Spleen (tissue), 11 donors: ENCODE measurements around the gene FXYD4. TPM values are rescaled to one million over a fixed set of nuclear protein-coding genes. Genes with fewer than 3 reads are reported as not detected.
A peak's percentile ranks its signal among the peaks of the same experiment; 100 is the strongest.

Source experiments
- DNase-seq: peaks from one replicate; pipeline ENCODE4 v3.0.0-alpha.2; 2020
- H3K27ac ChIP-seq, 8 donors: fragments of 200-600 bp; sonication (generic) in 7 of 8; 1 replicate in 4 of 8; 2 replicates in 4 of 8; pipeline versions ENCODE4 v1.5.0 to v1.8.0; 2016 to 2021; ENCODE audit warnings: inconsistent platforms in 4 of 8, mild to moderate bottlenecking in 4 of 8, moderate library complexity in 1 of 8
- H3K27me3 ChIP-seq, 7 donors: fragments of 200-600 bp; sonication (generic) in 6 of 7; replicated peaks in 1 of 7; 1 replicate in 4 of 7; 2 replicates in 3 of 7; pipeline versions ENCODE4 v1.5.0 to v1.8.0; 2016 to 2021; ENCODE audit warnings: inconsistent platforms in 3 of 7, mild to moderate bottlenecking in 1 of 7
- H3K36me3 ChIP-seq, 6 donors: fragments of 200-600 bp; sonication (generic) in 5 of 6; 1 replicate in 4 of 6; 2 replicates in 2 of 6; pipeline versions ENCODE4 v1.5.0 to v1.8.0; 2016 to 2021; ENCODE audit warnings: inconsistent platforms in 2 of 6
- H3K4me1 ChIP-seq, 6 donors: fragments of 200-600 bp; sonication (generic) in 5 of 6; 1 replicate in 3 of 6; 2 replicates in 3 of 6; pipeline versions ENCODE4 v1.5.0 to v1.8.0; 2016 to 2021; ENCODE audit warnings: inconsistent platforms in 3 of 6
- H3K4me3 ChIP-seq, 8 donors: fragments of 200-600 bp; sonication (generic) in 7 of 8; 1 replicate in 4 of 8; 2 replicates in 4 of 8; pipeline versions ENCODE4 v1.5.0 to v1.8.0; 2016 to 2021; ENCODE audit warnings: inconsistent platforms in 4 of 8, mild to moderate bottlenecking in 4 of 8, moderate library complexity in 2 of 8
- H3K9me3 ChIP-seq, 8 donors: fragments of 200-600 bp; sonication (generic) in 7 of 8; 1 replicate in 4 of 8; 2 replicates in 4 of 8; pipeline versions ENCODE4 v1.5.0 to v1.8.0; 2016 to 2021; ENCODE audit warnings: inconsistent platforms in 4 of 8
- POLR2A ChIP-seq, 3 donors: fragments of 450-650 bp; IDR thresholded peaks; one replicate each; pipeline ENCODE4 v1.5.1; 2017; ENCODE audit warnings: antibody characterized with exemption in 3 of 3, mild to moderate bottlenecking in 1 of 3
- POLR2AphosphoS5 ChIP-seq, 3 donors: sonication (generic); formaldehyde crosslinking; IDR thresholded peaks; one replicate each; pipeline ENCODE4 v1.5.1; 2017; ENCODE audit warnings: antibody characterized with exemption in 3 of 3
- WGBS, 5 donors: extraction: QIAGEN DNeasy Blood & Tissue Kit in 3 of 5; methylation state at CpG; one replicate each; pipeline versions ENCODE4 v1.1.5 to v1.1.7; 2013 to 2018; 5-methylcytosine and 5-hydroxymethylcytosine counted together
- intact Hi-C: fragments of 100-400 bp; cut with DNase I; formaldehyde crosslinking; loops from one replicate; pipeline ENCODE4 v1.15.0; 2023; ENCODE audit warnings: low total_unique reads
- polyA plus RNA-seq, 3 donors: library from polyadenylated mRNA; stranded (reverse); fragments of 200-250 nt; gene quantifications; one replicate each; pipeline ENCODE4 v1.2.1, GENCODE V29; 2013
- total RNA-seq, 7 donors: library from RNA; depleted of rRNA in 3 of 7; stranded (reverse); fragments of >200 nt in 3 of 7; fragmentation: NEBNext Ultra II Directional in 4 of 7; extraction: Animal tissue kit (Norgen Biotek cat#: 25700) in 4 of 7; gene quantifications; one replicate each; pipeline versions ENCODE4 v1.1.0 to v1.2.1, GENCODE V29; 2016 to 2021
- TF ChIP-seq, protein P1 (sequence below), 11 experiments: fragments of 200-600 bp in 7 of 11; fragments of 450-650 bp in 4 of 11; sonication (generic) in 4 of 11; IDR thresholded peaks in 8 of 11; conservative IDR thresholded peaks in 3 of 11; 1 replicate in 7 of 11; 2 replicates in 4 of 11; pipeline versions ENCODE4 v1.4.0 to v1.8.0; 2016 to 2021; ENCODE audit warnings: antibody characterized with exemption in 11 of 11, inconsistent platforms in 4 of 11, mild to moderate bottlenecking in 1 of 11
- donor health status: healthy with polysubstance abuse.
- donor health status: DM: no; HTN: no; CAD: no; lungs with moderate emphysema.
- donor health status: DM: no; HTN: no; CAD: no.
- donor health status: Bipolar disorder and iron deficiency.
- donor health status: healthy.
- donor health status: DM: no; HTN: no; CAD: no.
- donor health status: DM: yes; HTN: yes; CAD: no.

The FXYD4 gene
- total and polyA plus RNA-seq, 10 donors = 0.20 TPM; not detected in 9

DNA sequence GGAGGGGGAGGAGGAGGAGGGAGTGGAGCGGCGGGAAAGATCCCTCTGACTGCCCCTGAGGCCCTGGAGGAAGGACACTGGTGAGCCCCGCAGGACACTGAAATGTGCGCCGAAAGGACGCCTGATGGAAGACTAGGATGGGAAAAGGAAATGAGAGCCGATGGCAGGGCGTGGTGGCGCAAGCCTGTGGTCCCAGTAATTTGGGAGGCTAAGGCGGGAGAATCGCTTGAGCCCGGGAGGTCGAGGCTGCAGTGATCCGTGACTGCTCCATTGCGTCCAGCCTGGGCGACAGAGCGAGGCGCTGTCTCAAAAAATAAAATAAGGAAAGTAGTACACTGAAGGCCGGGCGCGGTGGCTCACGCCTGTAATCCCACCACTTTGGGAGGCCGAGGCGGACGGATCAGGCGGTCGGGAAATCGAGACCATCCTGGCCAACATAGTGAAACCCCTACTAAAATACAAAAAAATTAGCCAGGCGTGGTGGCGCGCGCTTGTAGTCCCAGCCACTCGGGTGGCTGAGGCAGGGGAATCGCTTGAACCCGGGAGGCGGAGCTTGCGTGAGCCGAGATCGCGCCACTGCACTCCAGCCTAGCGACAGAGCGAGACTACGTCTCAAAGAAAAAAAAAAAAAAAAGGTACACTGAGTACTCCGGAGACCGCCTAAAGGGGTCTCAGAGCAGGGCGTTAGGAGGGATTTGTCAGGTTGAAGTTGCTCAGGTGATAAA, 38.1 kb downstream of the FXYD4 start:
- DNase-seq = peak; percentile 91
- peak in 2 of 3 donors; percentile 68 to 73 for TF ChIP-seq POLR2AphosphoS5 (IDR thresholded peaks at IDR 0.05)
- no peak for TF ChIP-seq POLR2A (IDR thresholded peaks at IDR 0.05)
- Histone ChIP-seq H3K4me1 (peaks cover 14 to 45% (median 34%) of the 10 kb centered on the region in 6 donors), H3K27me3 (no peaks in the 10 kb centered on the region), H3K27ac (peak overlapping the region; percentile 78 to 100 (median 99)), H3K9me3 (no peaks in the 10 kb centered on the region), H3K36me3 (no peaks in the 10 kb centered on the region), H3K4me3 (peak overlapping the region; percentile 26 to 98 (median 88))
- WGBS, 5 donors = 4 to 15% (median 6%) methylated on average over 46 of the region's 46 CpGs
- intact Hi-C loops = no loop called here

DNA sequence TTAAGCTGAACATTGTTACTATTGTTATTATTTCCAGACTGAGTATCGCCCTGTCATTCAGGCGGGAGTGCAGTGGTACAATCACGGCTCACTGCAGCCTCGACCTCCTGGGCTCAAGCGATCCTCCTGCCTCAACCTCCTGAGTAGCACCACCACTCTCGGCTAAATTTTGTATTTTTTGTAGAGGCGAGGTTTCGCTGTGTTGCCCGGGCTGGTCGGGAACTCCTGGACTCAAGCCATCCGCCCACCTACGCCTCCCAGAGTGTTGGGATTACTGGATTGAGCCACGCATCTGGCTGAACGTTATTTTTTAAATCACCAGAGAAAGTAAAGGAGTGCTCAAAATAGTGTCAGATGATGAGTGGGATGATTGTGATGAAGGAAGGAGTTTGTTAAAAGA, 38.9 kb downstream of the FXYD4 start:
- H3K27ac ChIP-seq = peak overlapping the region; percentile 78 to 100 (median 99)
- no peak for DNase-seq
- H3K36me3 ChIP-seq = no peaks in the 10 kb centered on the region
- WGBS, 5 donors = 87 to 93% (median 91%) methylated on average over 14 of the region's 14 CpGs
- no peaks in the 10 kb centered on the region for H3K9me3 ChIP-seq
- peak overlapping the region in 1 of 8 donors; percentile 98 for H3K4me3 ChIP-seq
- intact Hi-C loops = no loop called here
- peaks cover 6 to 37% (median 26%) of the 10 kb centered on the region in 6 donors for H3K4me1 ChIP-seq
- no peaks in the 10 kb centered on the region for H3K27me3 ChIP-seq
- TF ChIP-seq POLR2AphosphoS5 (IDR thresholded peaks at IDR 0.05) = no peak
- TF ChIP-seq, protein P1, sequence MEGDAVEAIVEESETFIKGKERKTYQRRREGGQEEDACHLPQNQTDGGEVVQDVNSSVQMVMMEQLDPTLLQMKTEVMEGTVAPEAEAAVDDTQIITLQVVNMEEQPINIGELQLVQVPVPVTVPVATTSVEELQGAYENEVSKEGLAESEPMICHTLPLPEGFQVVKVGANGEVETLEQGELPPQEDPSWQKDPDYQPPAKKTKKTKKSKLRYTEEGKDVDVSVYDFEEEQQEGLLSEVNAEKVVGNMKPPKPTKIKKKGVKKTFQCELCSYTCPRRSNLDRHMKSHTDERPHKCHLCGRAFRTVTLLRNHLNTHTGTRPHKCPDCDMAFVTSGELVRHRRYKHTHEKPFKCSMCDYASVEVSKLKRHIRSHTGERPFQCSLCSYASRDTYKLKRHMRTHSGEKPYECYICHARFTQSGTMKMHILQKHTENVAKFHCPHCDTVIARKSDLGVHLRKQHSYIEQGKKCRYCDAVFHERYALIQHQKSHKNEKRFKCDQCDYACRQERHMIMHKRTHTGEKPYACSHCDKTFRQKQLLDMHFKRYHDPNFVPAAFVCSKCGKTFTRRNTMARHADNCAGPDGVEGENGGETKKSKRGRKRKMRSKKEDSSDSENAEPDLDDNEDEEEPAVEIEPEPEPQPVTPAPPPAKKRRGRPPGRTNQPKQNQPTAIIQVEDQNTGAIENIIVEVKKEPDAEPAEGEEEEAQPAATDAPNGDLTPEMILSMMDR (IDR thresholded peaks at IDR 0.05 in 8 of 11, conservative IDR thresholded peaks at IDR 0.05 in 3 of 11) = no peak
- TF ChIP-seq POLR2A (IDR thresholded peaks at IDR 0.05) = no peak

DNA sequence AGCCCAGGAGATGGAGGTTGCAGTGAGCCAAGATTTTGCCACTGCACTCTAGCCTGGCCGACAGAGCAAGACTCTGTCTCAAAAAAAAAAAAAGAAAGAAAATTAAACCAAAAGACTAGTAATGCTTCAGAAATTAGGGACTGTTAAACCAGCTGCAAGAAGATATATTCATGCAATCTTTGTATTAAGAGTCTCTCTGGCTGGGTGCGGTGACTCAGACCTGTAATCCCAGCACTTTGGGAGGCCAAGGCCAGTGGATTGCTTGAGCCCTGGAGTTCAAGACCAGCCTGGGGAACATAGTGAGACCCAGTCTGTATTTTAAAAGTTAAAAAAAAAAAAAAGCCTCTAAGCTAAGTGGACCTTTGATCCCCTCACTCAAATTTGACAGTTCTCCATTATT, 40.1 kb downstream of the FXYD4 start:
- H3K27me3 ChIP-seq = no peaks in the 10 kb centered on the region
- H3K4me1 ChIP-seq = peaks cover 0 to 26% (median 14%) of the 10 kb centered on the region in 6 donors
- H3K36me3 ChIP-seq = no peaks in the 10 kb centered on the region
- TF ChIP-seq POLR2AphosphoS5 (IDR thresholded peaks at IDR 0.05) = no peak
- TF ChIP-seq, protein P1 (IDR thresholded peaks at IDR 0.05 in 8 of 11, conservative IDR thresholded peaks at IDR 0.05 in 3 of 11) = no peak
- no peak for TF ChIP-seq POLR2A (IDR thresholded peaks at IDR 0.05)
- H3K9me3 ChIP-seq = no peaks in the 10 kb centered on the region
- 74 to 91% (median 87%) methylated on average over 2 of the region's 2 CpGs for WGBS, 5 donors
- H3K4me3 ChIP-seq = no peak overlapping the region
- DNase-seq = no peak
- no peak overlapping the region for H3K27ac ChIP-seq
- intact Hi-C loops = no loop called here

DNA sequence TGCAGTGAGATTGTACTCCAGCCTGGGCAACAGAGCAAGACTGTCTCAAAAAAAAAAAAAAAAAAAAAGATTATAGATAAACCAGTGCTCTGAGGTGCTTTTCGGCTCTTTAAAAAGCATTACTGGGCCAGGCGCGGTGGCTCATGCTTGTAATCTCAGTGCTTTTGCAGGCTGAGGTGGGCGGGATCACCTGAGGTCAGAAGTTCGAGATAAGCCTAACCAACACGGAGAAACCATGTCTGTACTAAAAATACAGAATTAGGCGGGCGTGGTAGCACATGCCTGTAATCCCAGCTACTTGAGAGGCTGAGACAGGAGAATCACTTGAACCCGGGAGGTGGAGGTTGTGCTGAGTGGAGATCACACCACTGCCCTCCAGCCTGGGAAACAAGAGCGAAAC, 44.1 kb downstream of the FXYD4 start:
- no peak overlapping the region for H3K4me3 ChIP-seq
- no peak overlapping the region for H3K27ac ChIP-seq
- no peak for DNase-seq
- TF ChIP-seq POLR2AphosphoS5 (IDR thresholded peaks at IDR 0.05) (no peak), POLR2A (IDR thresholded peaks at IDR 0.05) (no peak)
- TF ChIP-seq, protein P1 (IDR thresholded peaks at IDR 0.05 in 8 of 11, conservative IDR thresholded peaks at IDR 0.05 in 3 of 11) = no peak
- H3K36me3 ChIP-seq = no peaks in the 10 kb centered on the region
- intact Hi-C loops = no loop called here
- 84 to 94% (median 91%) methylated on average over 10 of the region's 10 CpGs for WGBS, 5 donors
- H3K4me1 ChIP-seq = peaks cover 15 to 40% (median 35%) of the 10 kb centered on the region in 6 donors
- no peaks in the 10 kb centered on the region for H3K27me3 ChIP-seq
- no peaks in the 10 kb centered on the region for H3K9me3 ChIP-seq
